IPS DF 4.7 (cell line): Measurements from ENCODE around the gene DDB1.
"Not testable (repeated sequence)": the region's sequence is repeated elsewhere in the genome, so short reads cannot be mapped to it uniquely, and the experiment has no call there.

Experiments
- DNase-seq: peaks from one replicate; pipeline ENCODE4 v3.0.0-alpha.2; 2013; ENCODE audit warnings: low spot score; ENCODE audit errors: extremely low read depth

DDB1 gene

DNA sequence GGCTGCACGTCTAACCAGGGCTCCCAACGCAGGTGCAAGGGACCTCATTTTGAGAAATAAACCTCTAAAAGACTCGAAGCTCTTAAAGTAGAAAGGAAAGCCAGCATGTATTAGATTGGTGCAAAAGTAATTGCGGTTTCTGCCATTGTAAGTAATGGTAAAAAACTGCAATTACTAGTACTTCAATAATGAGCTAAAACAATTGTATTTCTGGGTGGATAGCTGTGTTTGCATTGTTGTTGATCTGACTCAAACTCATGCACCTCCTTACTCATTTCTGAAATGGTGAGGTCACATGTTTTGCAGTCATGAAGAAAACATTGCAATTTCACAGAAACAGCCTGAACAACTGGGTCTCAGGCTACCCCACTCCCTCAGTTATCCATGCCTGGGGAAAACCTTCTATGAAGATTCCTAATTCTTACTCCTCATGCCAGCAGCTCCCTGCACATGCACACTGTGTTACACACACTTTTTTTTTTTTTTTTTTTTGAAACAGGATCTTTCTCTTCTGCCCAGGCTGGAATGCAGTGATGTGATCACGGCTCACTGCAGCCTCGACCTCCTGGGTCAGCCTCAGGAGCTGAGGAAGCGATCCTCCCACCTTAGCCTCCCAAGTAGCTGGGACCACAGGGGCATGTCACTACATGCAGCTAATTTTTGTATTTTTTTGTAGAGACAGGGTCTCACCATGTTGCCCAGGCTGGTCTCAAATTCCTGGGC is 62.4 kb downstream of the DDB1 start:
- DNase-seq, result no peak

GRCh38 chr11:61268588-61269250 is 64.2 kb downstream of the DDB1 start:
- no peak for DNase-seq

GRCh38 chr11:61267437-61267841 is 65.5 kb downstream of the DDB1 start:
- no peak for DNase-seq

- no peak for DNase-seq
These were observed 66.3 kb downstream of the DDB1 start for GRCh38 chr11:61266602-61267001.

GRCh38 chr11:61265357-61265756 is 67.5 kb downstream of the DDB1 start:
- no peak for DNase-seq

GRCh38 chr11:61264795-61265194 is 68.1 kb downstream of the DDB1 start:
- DNase-seq, result no peak

DNA sequence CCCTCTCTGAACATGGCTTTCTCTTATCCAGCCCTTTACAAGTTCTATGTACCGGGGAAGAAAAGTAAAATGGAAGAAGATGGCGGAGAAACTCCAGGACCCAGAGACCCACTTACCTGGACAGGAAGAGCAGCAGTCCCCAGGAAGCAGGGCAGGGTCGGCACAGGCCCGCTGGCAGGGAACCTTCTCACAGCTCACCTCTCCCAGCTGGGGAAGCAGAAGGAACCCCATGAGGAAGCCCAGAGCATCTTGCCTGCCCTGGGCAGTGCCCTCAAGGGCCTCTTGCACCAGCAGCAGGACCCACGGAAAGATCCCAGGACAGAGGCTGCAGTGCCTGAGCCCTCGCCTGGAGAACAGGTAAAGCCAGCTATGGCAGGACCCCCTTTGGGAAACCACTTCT is 68.5 kb downstream of the DDB1 start:
- no peak for DNase-seq

DNA sequence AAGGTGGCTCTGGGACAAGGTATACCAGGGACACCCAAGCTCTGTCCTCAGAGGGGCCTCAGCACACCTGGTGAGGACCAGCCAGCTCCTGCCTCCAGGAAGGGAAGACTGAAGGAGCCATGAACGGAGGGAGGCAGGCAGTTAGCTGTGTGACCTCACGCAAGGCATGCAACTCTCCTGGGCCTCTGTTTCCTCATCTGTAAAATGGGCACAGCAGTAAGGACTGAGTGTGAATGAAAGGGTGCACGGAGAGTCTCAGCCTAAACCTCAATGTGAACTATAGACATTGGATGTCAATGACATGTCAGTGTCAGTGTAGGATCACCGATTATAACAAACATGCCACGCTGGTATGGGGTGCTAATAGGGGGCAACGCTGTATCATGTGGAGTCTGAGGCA is 73.5 kb downstream of the DDB1 start:
- DNase-seq, result no peak

DNA sequence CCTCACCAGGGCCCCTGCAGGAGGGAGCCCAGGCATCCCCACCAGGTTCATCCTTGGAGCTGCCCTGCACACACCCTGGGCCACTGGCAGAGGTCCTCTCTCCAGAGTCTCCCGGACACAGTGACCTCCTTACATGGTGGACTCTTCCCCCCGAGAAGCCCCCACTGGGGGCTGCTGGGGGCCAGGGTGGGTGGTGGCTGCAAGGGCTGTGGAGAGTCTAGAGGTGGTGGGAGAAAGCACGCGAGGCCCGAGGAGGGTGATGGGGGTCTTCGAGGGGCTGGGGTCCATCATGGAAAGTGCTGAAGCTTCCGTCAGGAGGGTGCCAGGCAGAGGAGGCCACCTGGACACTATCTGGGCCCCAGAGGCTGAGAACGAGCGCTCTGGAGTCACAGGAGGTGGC is 74.4 kb downstream of the DDB1 start:
- no peak for DNase-seq

GRCh38 chr11:61256710-61257482 is 76.0 kb downstream of the DDB1 start:
- DNase-seq, result no peak

DNA sequence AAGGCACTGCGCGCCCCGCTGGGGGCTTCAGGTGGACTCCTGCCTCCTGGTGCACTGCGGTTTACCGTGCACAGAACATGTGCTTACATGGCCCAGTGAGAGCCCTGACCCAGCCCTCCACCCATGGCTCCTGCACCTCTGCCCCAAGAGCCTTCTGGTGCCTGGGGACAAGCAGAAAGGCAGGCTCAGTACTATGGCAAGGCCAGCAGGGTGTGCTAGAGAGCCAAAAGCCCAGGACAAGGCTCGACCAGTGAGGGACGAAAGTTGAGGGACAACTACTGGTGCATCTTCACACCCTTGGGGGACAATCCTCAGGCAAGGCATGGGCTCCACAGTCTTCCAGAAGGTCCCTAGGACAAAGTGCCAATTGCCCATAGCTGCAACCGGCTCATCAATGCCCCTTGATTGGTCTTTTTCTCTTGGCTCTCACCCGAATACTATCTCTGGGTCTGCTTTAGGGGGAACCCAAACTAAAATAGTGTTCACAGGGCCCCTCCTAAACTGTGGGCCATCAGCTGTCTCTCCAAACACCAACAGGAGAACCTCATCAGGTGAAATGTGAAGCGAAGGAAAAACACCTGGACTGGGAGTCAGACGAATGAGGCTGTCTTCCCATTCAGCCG is 78.4 kb downstream of the DDB1 start:
- peak; percentile 60 for DNase-seq

GRCh38 chr11:61252332-61252731 is 80.6 kb downstream of the DDB1 start:
- DNase-seq, result not testable (repeated sequence)

GRCh38 chr11:61250796-61251765 is 81.8 kb downstream of the DDB1 start:
- not testable (repeated sequence) for DNase-seq
